OCI-LY1 (cell line): Measurements from ENCODE around the gene MTHFS.
"Not testable (repeated sequence)": the region's sequence is repeated elsewhere in the genome, so short reads cannot be mapped to it uniquely, and the experiment has no call there.

Experiments
- H2AFZ ChIP-seq: fragments of 200-600 bp; sonication (generic), shearing (Covaris generic); 2 replicates; pipeline ENCODE4 v1.6.0; 2014; ENCODE audit warnings: antibody characterized with exemption, mild to moderate bottlenecking, low read length
- H3F3A ChIP-seq: fragments of 200-600 bp; sonication (generic), shearing (Covaris generic); 2 replicates; pipeline ENCODE4 v1.6.0; 2014; ENCODE audit warnings: mild to moderate bottlenecking, antibody characterized with exemption, low read length, moderate library complexity; ENCODE audit not compliant: insufficient read depth
- H3K27ac ChIP-seq: fragments of 200-600 bp; sonication (generic); 2 replicates; pipeline ENCODE4 v1.5.1; 2014; ENCODE audit warnings: low read length, mixed run types, mild to moderate bottlenecking, low read depth; ENCODE audit not compliant: poor library complexity, severe bottlenecking
- H3K27me3 ChIP-seq: fragments of 200-600 bp; sonication (generic); 2 replicates; pipeline ENCODE4 v1.6.0; 2014; ENCODE audit warnings: antibody characterized with exemption, mild to moderate bottlenecking, low read length, moderate library complexity; ENCODE audit not compliant: insufficient read depth
- H3K36me3 ChIP-seq: fragments of 200-600 bp; sonication (generic); 2 replicates; pipeline ENCODE4 v1.6.1; 2014; ENCODE audit warnings: mild to moderate bottlenecking, antibody characterized with exemption, low read length, moderate library complexity, mixed read lengths; ENCODE audit not compliant: insufficient read depth
- H3K4me1 ChIP-seq: fragments of 200-600 bp; sonication (generic); 2 replicates; pipeline ENCODE4 v1.5.1; 2014; ENCODE audit warnings: mild to moderate bottlenecking, low read length, moderate library complexity; ENCODE audit not compliant: insufficient read depth, severe bottlenecking
- H3K4me2 ChIP-seq: fragments of 200-600 bp; sonication (generic), shearing (Covaris generic); 2 replicates; pipeline ENCODE4 v1.6.1; 2014; ENCODE audit warnings: low read length
- H3K4me3 ChIP-seq: fragments of 200-600 bp; sonication (generic); 2 replicates; pipeline ENCODE4 v1.5.1; 2014; ENCODE audit warnings: low read length, low read depth, mild to moderate bottlenecking, mixed read lengths; ENCODE audit not compliant: poor library complexity, severe bottlenecking
- H3K79me2 ChIP-seq: fragments of 200-600 bp; shearing (Covaris generic); 2 replicates; pipeline ENCODE4 v1.6.1; 2016; ENCODE audit warnings: mixed run types, low read length, mixed read lengths; ENCODE audit not compliant: insufficient read depth
- H3K9ac ChIP-seq: fragments of 200-600 bp; sonication (generic), shearing (Covaris generic); 2 replicates; pipeline ENCODE4 v1.6.1; 2014; ENCODE audit warnings: mild to moderate bottlenecking, low read length, mixed read lengths
- H3K9me2 ChIP-seq: fragments of 200-600 bp; sonication (generic), shearing (Covaris generic); 2 replicates; pipeline ENCODE4 v1.6.1; 2014; ENCODE audit warnings: low read depth, mild to moderate bottlenecking, low read length, mixed read lengths
- H3K9me3 ChIP-seq: fragments of 200-600 bp; shearing (Covaris generic); 2 replicates; pipeline ENCODE4 v1.6.1; 2014; ENCODE audit warnings: low read length, mixed read lengths
- H4K20me1 ChIP-seq: fragments of 200-600 bp; sonication (generic), shearing (Covaris generic); 2 replicates; pipeline ENCODE4 v1.6.0; 2016; ENCODE audit warnings: mild to moderate bottlenecking, low read length; ENCODE audit not compliant: insufficient read depth
- CTCF ChIP-seq: fragments of 200-600 bp; sonication (generic), shearing (Covaris generic); IDR thresholded peaks from 2 replicates; pipeline ENCODE4 v1.5.1; 2017; ENCODE audit warnings: mild to moderate bottlenecking, antibody characterized with exemption, low read length, moderate library complexity, mixed read lengths
- EZH2 ChIP-seq: fragments of 200-600 bp; sonication (generic), shearing (Covaris generic); IDR thresholded peaks from 2 replicates; pipeline ENCODE4 v1.8.0; 2017; ENCODE audit warnings: borderline replicate concordance, mixed run types, mild to moderate bottlenecking, antibody characterized with exemption, low read length, moderate library complexity, mixed read lengths

The MTHFS gene

GRCh38 chr15:79919090-79919748, 22.4 kb upstream of the MTHFS start:
- no peak overlapping the region for H3K4me3 ChIP-seq
- peaks cover 25% of the 10 kb centered on the region for H3K9me3 ChIP-seq
- no peaks in the 10 kb centered on the region for H3K27me3 ChIP-seq
- H3K9me2 ChIP-seq: no peaks in the 10 kb centered on the region
- TF ChIP-seq EZH2 (no peak), CTCF (no peak)
- H3K79me2 ChIP-seq: peaks cover 13% of the 10 kb centered on the region
- peaks cover 8% of the 10 kb centered on the region for H3K4me1 ChIP-seq
- no peak overlapping the region for H3K9ac ChIP-seq
- no peak overlapping the region for H3K4me2 ChIP-seq
- H2AFZ ChIP-seq: no peak overlapping the region
- H3K36me3 ChIP-seq: peaks cover 57% of the 10 kb centered on the region
- no peaks in the 10 kb centered on the region for H4K20me1 ChIP-seq
- no peak overlapping the region for H3K27ac ChIP-seq
- H3F3A ChIP-seq: no peaks in the 10 kb centered on the region

- Histone ChIP-seq H3K9me2 (no peaks in the 10 kb centered on the region), H3K36me3 (peaks cover 64% of the 10 kb centered on the region), H3K27ac (no peak overlapping the region), H3K4me3 (no peak overlapping the region), H4K20me1 (no peaks in the 10 kb centered on the region), H3F3A (no peaks in the 10 kb centered on the region), H3K9ac (no peak overlapping the region), H3K4me1 (peaks cover 7% of the 10 kb centered on the region), H3K4me2 (no peak overlapping the region), H3K9me3 (peaks cover 32% of the 10 kb centered on the region), H3K79me2 (peaks cover 13% of the 10 kb centered on the region), H2AFZ (no peak overlapping the region), H3K27me3 (no peaks in the 10 kb centered on the region)
- TF ChIP-seq CTCF (no peak), EZH2 (no peak)
These were observed 21.5 kb upstream of the MTHFS start for GRCh38 chr15:79918278-79918677.

- peaks cover 4% of the 10 kb centered on the region; the same call in 1 of the 2 replicates for H3K79me2 ChIP-seq
- H3K4me3 ChIP-seq: no peak overlapping the region
- H2AFZ ChIP-seq: no peak overlapping the region
- H3K27me3 ChIP-seq: no peaks in the 10 kb centered on the region
- no peak overlapping the region for H3K4me2 ChIP-seq
- no peak for TF ChIP-seq CTCF
- no peak overlapping the region for H3K27ac ChIP-seq
- H3K9me2 ChIP-seq: no peaks in the 10 kb centered on the region
- no peaks in the 10 kb centered on the region for H4K20me1 ChIP-seq
- no peaks in the 10 kb centered on the region for H3F3A ChIP-seq
- H3K4me1 ChIP-seq: no peaks in the 10 kb centered on the region
- H3K36me3 ChIP-seq: peaks cover 74% of the 10 kb centered on the region
- peaks cover 32% of the 10 kb centered on the region for H3K9me3 ChIP-seq
- no peak overlapping the region for H3K9ac ChIP-seq
These were observed 19.8 kb upstream of the MTHFS start for GRCh38 chr15:79916502-79917132.

- H3K4me1 ChIP-seq, H2AFZ ChIP-seq, H3K9ac ChIP-seq, H4K20me1 ChIP-seq, H3F3A ChIP-seq, H3K79me2 ChIP-seq, H3K27me3 ChIP-seq, H3K4me3 ChIP-seq, H3K27ac ChIP-seq, H3K4me2 ChIP-seq, H3K9me2 ChIP-seq: not testable (repeated sequence)
- Histone ChIP-seq H3K9me3 (peaks cover 29% of the 10 kb centered on the region), H3K36me3 (peaks cover 68% of the 10 kb centered on the region)
These were observed 19.1 kb upstream of the MTHFS start for GRCh38 chr15:79915776-79916501.
